Activated T-cell treated with anti-CD3 and anti-CD28 coated beads, Interleukin-2, amount 50 U/mL, for 1 hour (primary cell): ENCODE results near the gene PCCA.
"Not testable (repeated sequence)": the region's sequence is repeated elsewhere in the genome, so short reads cannot be mapped to it uniquely, and the experiment has no call there.

Experiments
- DNase-seq: peaks from one replicate; pipeline ENCODE4 v3.0.0-alpha.2; 2020

The PCCA gene

DNA sequence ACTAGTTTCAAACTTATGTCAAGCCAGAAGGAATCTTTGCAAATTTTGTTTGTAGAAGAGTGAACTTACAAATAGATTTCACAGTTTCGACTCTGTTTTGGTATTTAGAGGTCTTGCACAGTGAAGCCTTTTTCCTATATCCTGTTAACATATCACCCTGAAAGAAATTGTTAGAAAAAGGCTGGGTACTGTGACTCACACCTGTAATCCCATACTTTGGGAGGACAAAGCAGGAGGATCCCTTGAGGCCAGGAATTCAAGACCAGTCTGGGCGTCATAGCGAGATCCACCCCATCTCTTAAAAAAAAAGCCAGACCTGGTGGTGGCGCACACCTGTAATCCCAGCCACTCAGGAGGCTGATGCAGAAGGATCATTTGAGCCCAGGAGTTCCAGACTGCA lies 275.7 kb downstream of the PCCA start:
- no peak for DNase-seq

DNA sequence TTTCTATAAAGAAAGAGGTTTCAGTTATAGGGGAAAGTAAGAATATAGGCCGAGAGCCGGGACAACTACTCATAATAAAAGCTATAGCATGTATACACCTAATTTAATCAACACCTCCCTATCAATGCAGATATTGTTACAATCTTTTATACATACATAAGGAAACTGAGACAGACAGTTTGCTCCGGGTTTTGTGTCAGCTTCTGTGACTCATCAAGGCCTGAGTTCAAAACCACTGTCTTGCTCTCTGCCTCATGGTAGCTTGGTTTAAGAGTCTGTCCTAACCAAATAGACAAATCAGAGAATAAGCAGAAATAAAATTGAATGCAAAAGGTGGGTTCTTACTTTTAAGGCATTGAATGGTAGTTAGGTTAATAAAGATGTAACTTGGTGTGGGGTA lies 276.8 kb downstream of the PCCA start:
- DNase-seq = no peak

DNA sequence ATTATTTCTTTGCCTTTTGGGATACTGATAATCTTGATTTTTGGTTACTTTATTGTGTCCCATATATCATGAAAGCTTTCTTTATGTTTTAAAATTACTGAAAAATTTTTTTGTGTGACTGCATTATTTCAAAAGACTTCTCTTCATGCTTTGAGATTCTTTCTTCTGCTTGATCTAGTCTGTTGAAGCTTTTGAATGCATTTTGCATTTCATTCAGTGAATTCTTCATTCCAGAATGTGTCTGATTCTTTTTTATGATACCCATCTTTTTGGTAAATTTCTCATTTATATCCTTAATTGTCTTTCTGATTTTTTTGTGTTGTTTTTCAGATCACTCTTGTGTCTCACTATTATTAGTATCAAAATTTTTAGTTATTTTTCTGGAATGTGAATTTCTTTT lies 289.6 kb downstream of the PCCA start:
- DNase-seq = no peak

DNA sequence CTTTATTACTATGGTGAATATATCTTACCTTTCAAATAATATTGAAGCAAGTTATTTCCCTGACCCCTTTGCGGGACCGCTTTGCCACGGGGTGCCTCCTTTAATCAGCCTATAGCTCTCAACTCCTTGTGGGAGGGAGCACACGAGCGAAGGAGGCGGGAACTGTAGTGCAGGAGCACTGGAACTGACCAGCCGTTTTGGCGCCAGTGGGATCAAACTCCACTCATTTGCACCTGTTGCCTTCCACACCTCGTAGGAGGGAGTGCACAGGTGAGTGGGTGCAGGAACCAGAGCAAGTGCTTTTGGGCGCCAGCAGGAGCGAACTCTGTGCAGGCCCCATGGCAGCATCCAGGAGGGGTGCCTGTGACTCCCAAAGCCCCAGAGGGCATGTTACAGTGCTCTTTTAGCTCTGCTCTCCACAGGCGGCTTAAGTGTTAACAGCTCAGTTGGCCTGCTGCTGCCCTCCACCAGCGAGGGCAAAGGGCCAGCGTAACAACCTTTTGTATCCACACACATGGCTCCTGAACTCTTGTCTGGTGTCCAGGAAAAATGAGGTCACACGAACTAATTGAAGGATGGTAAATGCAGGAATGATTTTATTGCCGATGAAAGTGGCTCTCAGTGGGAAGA lies 292.8 kb downstream of the PCCA start:
- no peak for DNase-seq

DNA sequence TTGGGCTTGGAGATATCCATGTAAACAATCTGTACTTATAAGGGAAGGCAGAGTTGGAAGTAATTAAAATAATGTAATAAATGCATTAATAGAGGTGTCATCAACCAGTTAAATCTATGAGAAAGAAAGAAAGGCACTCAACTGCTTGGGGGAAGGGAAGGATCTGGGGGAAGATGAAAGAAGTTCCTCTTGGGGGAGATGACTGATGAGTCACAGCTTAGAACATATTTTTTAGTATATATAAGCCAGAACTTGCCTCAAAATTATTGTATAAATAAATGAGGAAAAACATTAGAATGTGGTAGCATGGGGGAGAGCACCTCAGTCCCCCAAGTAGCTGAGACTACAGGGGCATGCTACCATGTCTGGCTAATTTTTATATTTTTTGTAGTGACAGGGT lies 293.9 kb downstream of the PCCA start:
- no peak for DNase-seq

DNA sequence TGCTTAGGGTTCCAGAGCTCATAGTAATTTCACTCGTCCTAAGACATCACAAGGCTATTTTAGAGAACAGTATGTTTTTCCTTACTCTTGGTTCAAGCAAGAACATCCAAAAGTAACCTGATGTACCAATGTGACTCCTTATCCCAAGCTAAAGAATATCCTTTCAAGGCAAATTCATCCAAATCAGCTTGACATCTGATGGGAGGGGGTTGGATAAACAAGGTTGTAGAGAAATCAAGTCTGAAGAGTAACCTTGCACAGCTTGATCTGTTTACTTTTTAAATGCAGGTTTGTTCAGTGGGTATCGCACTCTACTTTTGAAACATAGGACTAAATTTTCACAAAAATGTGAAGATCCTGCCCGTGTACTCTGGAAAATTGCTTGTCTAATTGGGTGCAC lies 298.5 kb downstream of the PCCA start:
- DNase-seq = no peak

DNA sequence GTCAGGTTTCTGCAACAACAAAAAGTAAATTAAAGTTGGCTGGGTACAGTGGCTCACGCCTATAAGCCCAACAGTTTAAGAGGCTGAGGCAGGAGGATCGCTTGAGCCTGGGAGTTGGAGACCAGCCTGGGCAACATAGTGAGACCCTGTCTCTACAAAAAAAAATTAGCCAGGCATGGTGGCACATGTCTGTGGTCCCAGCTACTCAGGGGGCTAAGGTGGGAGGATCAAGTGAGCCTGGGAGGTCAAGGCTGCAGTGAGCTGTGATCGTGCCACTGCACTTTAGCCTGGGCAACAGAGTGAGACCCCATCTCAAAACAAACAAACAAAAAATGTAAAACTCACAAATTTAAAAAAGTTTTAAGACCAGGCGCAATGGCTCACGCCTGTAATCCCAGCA lies 299.3 kb downstream of the PCCA start:
- not testable (repeated sequence) for DNase-seq

DNA sequence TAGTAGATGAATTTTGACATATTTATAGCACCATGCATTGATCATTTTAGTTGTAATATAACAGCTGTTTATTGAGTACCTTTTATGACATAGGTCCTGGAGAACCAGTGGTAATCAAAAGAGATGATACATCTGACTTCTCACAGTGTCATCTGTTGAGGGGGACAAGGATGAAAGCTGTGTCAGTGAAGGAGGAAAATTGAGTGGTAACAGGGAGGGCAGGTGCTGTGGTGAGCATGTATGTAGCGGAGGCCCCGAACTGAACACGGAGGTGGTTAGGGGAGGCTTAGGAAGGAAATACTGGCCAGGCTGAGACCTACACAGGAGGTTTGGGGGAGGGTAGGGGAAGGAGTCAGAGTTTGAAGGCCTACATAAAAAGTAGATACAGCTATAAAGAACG lies 300.0 kb downstream of the PCCA start:
- DNase-seq = no peak

DNA sequence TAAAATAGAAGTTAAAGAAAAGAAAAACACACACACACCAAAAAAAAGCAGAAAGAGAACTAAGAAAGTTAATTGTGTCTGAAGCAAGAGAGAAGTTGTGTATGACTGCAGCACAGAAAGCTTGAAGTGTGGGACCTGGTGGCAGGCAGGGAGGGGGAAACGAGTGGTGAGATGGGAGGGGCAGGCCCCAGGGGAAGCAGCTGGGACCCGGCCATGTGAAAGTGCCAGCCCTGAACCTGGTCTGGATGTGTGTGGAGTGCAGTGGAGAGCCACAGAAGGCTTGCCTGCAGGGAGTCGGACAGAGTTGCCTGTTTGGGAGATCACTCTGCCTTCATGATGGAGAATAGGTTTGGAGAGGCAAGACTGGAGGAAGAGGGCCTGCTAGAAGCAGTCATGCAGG lies 300.7 kb downstream of the PCCA start:
- DNase-seq = no peak

DNA sequence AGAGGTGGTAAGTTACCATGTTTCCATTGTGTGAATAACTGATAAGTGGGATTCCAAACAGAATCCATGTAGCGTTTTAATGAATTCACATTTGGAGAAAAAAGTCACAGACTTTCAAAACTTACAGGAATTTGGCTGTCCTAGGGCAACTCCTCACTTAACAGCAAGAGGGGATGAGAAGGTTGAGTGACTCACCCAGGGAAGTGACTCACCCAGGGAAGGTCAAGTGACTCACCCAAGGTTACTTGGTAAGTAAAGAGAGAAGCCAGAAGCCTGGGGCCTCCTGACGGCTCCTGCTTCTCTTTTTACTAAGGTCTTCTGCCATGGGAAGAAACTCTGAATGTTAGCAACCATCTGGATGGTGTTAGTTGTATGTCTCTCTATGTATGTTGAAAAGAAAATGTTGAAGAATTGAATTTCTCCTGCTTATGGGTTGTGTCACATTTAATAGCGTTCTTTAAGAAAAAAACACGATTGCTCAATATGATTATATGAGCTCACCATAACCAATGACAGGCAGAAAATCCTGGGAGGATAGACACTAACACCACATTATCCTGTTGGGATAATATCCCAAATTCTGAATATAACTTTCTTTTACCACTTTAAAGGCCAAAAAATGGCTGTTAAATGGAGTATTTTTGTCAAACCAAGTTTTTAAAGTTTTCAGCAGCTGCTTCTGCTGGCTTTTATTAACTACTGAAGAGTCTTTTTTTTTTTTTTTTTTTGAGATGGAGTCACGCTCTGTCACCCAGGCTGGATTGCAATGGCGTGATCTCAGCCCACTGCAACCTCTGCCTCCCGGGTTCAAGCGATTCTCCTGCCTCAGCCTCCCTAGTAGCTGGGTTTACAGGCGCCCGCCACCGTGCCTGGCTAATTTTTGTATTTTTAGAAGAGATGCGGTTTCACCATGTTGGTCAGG lies 304.1 kb downstream of the PCCA start:
- no peak for DNase-seq

DNA sequence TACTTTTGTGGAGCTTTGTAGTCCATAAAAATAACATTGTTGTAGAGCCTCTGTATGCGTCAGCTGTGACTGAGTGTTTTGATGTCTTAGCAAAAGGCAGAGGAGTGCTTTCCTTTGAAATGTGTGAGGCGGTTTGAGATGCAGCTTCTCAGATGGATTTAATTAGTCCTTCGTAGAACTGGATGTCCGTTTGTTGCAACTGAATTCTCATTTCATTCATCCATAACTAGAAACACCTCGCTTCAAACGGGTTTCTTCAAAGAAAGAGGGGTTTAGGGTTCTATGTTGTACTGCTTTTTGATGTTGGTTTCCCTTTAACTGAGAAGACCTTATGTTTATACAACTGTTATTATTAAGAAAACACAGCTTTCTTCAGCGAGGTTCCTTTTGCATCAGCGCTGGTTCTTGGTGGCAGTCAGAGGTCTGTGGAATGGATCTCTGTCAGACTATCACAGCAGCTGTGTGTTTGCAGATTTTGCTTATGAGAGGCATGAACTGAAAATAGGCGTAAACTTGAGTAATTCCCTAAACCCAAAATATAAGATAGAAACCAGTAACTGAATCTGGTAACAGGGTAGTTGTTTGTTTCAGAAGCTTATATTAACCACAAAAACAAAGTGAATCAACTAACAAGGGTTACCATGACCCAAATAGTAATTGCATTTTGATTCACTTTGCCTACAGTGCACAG lies 305.3 kb downstream of the PCCA start:
- no peak for DNase-seq

DNA sequence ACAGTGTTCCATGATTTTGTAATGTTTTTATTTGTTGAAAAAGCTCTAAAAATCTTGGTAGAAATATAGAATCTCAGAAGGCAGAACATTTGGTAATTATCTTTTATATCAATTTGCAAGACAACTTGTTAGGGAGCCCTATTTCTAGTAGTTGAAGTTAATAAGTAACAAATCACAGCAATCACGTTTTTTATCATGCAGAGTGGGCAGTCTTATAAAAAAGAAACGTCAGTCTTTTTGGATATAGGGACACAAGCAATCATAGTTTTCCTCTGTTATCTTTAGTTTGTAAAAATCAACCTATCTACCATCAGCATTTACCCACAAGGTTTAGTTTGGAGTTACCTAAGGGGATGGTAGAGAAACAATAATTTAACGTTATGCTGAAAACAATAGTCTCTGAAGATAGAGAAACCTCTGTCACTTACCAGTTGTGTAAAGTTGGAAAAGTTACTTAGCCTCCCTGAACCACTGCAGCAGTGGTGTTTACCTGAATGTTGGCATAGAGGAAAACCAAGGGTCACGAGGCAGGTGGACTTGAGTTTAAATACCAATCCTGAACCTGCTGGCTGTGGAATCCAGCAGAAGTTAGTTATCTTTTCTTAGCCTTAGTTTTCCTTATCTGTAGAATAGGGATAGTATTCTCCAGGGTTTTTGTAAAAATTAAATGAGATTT lies 306.9 kb downstream of the PCCA start:
- DNase-seq = no peak

DNA sequence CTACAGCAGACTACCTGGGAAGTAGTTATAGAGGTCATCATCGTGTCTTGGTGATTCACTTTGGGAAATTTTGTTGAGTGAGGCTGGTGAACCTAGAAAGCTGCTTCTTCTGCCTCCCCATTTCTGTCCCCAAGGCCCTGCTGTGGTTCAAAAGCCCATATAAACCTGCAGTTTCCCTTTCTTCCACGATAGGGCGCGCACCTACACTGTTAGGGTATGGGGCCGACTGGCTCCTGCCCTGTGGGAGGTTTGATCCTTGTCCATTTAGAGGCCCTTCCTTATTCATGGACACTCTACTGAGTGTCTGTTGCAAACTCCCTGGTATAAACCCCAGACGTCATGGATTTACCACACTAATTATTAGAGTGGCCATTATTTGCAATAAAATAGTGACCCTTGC lies 307.9 kb downstream of the PCCA start:
- DNase-seq = no peak

DNA sequence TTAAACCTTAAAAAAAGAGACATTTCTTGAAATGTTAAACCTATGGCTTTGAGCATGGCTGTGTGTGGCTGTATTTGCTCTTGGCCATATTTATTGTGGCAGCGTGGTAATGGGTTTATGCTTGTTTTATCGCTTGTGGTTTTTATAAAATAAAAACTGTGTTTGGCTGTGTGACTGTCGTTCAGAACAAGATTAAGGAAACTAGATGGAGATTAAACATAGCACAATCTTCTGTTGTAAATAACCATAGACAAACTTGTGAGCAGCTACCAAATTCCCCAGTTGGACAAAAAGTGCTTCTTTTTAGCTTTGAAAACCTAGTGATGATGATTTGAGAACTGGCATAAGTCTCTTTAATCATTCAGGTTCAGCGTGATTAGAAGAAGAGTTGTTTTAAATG lies 308.7 kb downstream of the PCCA start:
- no peak for DNase-seq

DNA sequence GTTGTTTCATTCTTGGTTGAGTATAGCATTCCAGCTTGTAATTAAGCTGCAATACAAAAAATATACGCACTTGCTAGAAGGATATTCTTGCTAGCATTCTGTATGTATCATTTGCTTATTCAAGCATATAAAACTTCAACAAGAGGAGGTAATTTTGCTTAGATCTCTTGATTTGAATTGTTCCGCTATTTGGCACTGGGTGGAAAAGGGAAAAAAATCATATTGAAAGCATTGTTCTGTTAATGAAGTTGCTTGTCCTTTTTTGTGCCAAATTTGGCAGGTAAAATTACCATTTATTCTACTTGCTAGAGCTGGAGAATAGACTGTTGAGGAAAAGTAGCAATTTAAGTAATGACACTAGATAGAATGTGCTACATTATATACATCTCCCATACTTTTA lies 309.5 kb downstream of the PCCA start:
- no peak for DNase-seq

DNA sequence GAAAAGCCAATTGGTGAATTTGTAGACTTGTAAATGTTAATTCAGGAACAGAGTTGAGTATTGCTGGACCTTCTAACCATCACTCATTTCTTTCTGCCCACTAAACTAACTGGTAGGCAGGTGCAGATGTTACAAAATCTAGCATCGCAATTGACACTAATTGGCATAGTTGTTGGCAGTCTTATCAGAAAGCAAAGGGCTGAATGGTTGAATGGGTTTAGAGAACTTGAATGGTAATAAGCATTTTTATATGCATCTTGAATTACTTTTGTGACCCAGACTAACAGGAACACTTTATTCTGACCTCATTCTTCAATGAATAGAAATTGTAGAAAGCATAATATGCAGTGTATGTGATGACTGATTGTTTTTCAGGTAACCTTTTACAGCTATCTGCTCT lies 310.6 kb downstream of the PCCA start:
- no peak for DNase-seq

DNA sequence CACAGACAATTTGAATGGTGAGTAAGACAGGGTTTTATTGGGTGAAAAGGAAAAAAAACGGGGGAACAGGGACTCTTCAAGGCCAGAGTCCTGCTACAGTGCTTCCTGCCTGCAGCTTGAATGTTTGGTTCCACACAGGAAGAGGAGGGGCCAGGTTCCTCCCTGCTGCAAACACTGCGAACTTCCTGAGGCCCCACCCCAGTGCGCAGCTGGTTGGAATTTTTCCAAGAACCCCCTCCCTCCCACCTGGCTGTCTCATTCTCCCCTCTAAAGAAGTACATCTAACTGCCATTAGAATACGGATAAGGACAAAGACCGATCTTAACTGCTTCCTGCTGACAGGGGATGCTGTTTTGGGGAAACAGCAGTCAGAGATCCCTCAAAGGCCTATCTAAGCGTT lies 314.8 kb downstream of the PCCA start:
- DNase-seq = no peak

DNA sequence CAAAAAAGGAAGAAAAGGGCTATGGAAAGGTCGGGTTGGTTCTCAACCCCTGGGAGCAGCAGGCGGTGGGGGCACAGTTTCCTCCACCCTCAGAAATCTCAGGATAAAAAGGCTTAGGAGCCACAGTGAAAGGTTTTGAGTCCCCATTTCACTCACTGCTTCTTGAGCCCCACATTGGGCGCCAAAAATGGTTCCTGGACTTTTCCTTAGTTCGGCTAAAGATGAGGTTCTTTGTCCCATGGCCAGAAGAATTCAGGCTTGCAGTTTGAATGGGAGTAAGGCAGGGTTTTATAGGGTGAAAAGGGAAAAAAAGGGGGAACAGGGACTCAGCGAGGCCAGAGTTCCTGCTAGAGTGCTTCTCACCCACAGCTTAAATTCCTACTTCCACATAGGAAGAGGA lies 320.2 kb downstream of the PCCA start:
- no peak for DNase-seq

DNA sequence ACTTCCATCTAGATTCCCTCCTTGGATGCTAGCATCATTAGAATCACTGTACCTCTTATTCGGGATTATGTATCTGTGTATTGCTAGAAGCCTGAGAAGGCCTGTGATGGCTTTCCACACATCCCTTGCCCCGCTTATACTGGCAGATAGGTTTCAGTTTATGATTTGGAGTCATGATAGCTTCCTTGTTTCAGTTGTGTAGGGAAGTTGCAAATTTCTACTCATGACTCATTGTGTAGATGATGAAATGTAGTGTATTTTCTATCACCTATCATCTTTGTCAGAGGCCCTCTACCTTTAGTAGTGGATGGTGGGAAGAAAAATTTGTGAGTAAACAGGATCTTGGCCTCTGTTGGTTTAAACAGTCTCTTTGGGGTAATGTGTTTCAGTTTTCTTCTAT lies 334.5 kb downstream of the PCCA start:
- DNase-seq = no peak

DNA sequence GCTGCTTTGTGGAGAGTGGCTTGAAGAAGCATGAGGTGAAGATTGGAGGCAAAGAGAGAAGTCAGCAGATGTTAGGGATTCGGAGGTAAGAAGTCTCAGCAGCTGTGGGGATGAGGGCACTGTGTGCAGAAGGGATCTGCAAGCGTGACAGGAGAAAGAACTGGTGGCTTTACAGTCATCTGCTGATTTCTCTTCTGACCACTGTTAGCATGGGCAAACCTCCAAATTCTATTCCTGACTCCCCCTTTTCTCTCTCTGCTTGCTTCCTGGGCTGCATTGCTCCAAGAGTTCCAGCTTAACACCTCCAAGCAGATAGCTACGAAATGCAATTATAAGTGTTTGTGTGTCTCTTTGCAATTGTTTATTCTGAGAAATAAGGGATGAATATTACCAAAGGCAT lies 340.1 kb downstream of the PCCA start:
- no peak for DNase-seq

DNA sequence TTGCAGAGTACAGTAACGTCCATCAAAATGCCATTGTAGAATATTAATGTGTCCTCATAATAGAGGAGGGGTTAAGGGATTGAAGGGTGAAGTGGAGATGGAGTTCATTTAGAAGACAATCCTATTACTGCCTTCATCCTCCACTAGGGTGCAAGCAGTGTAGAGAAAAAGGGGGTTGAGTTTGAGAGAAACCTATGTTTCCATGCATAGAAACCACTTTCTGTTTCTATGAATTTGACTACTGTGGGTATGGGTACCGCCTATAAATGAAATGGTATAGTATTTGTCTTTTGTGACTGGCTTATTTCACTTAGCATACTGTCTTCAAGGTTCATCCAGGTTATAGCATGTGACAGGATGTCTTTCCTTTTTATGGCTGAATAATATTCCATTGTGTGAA lies 343.7 kb downstream of the PCCA start:
- DNase-seq = no peak

DNA sequence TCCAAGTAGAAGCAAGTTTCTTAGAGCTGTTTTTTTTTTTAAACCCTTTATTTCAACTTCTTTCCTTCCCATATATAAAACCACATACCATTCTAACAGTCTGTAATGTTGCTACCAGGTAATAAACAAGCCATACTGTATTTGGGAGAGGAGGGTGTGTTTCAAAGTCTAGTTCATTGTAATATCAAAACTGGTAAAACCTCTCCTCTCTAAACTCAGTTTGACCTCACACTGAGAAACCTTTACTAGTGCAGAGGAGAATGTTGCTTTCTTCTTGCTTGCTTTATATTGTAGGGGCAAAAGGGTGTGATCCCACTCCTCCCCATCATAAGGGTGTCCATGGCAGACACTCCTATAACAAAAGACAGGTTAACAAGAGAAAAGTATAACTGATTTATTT lies 344.6 kb downstream of the PCCA start:
- no peak for DNase-seq

DNA sequence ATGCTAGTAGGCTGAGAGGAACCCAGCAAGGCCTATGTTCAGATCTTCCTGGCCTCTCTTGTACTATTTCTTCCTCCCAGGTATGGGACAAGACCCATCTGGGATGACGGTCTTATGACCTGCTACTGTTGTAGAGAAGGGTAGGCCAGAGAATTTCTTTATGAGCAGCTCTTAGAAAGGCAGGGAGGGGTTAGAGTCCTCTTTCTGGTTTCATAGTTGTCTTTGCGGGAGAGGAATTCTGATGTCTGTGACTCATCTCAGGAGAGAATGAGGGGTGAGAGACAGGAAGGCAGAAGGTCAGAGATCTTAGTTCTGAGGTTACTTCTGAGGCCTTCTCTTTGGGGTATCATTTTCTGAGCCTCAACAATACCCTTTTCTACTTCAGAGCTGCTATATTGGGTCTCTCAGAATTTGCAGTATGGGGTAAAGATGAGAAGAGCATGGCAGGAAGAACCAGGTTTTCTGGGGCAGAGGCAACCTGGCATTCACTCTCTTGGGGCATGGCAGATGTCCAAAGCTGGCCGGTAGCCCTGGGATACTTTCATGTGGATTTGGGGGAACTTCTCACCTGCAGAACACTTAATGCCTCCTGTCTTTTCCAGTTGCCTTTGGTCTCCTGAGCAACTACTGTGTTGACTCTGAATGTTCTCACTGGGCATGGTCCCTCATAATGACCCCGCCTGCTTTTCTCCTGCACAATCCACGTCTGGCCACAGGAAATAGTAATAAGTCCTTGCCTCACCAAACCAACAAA lies 345.3 kb downstream of the PCCA start:
- no peak for DNase-seq
